K562 (cell line): ENCODE results near the gene WDR86. TPM values are rescaled to one million over a fixed set of nuclear protein-coding genes. Genes with fewer than 3 reads are reported as not detected.

Experiments
- CEBPG ChIP-seq, 3 experiments: fragments of 200-800 bp in 1 of 3; sonication (Bioruptor generic) in 1 of 3; sonication (generic) in 1 of 3; formaldehyde crosslinking in 1 of 3; IDR thresholded peaks in 2 of 3; conservative IDR thresholded peaks in 1 of 3; 2 replicates each; pipeline versions ENCODE4 v1.6.1 to v1.8.0; 2016 to 2022; ENCODE audit warnings: missing compliant biosample characterization in 2 of 3, missing genetic modification characterization in 2 of 3, mild to moderate bottlenecking in 1 of 3, missing genetic modification reagents in 1 of 3
- CREB3 ChIP-seq: fragments of 450-650 bp; conservative IDR thresholded peaks from 2 replicates; pipeline ENCODE4 v1.6.1; 2016; ENCODE audit warnings: missing genetic modification characterization, low read depth, mild to moderate bottlenecking, missing compliant biosample characterization, moderate library complexity
- ESRRA ChIP-seq: fragments of 450-650 bp; IDR thresholded peaks from 2 replicates; pipeline ENCODE4 v1.6.1; 2014; ENCODE audit warnings: low read depth, mild to moderate bottlenecking, moderate library complexity, borderline replicate concordance
- FOXP4 ChIP-seq: sonication (generic); formaldehyde crosslinking; IDR thresholded peaks from 2 replicates; pipeline ENCODE4 v1.8.0; 2022; ENCODE audit warnings: mild to moderate bottlenecking, missing genetic modification reagents, borderline replicate concordance
- MGA ChIP-seq: fragments of 450-650 bp; IDR thresholded peaks from 2 replicates; pipeline ENCODE4 v1.6.1; 2016; ENCODE audit warnings: mild to moderate bottlenecking, moderate library complexity
- ZSCAN29 ChIP-seq: fragments of 450-650 bp; IDR thresholded peaks from 2 replicates; pipeline ENCODE4 v1.6.1; 2017
- polyA plus RNA-seq, 8 experiments: library from polyadenylated mRNA; depleted of rRNA in 4 of 8; stranded (reverse) in 5 of 8; unstranded in 3 of 8; fragments of >200 nt; fragmentation: Nextera tagmentation in 2 of 8; fragmentation: Illumina TruSeq in 1 of 8; extraction: Ambion mirVana in 2 of 8; extraction: Trizol in 1 of 8; gene quantifications; 2 replicates each; pipeline versions ENCODE4 v1.2.1 to v1.2.3, GENCODE V29; 2011 to 2014; ENCODE audit warnings: inconsistent platforms in 1 of 8, missing spikeins in 1 of 8
- total RNA-seq, 7 experiments: library from RNA; depleted of rRNA in 6 of 7; stranded (reverse); fragments of >200 nt in 6 of 7; fragmentation: Illumina TruSeq in 2 of 7; extraction: Trizol in 2 of 7; gene quantifications; 2 replicates each; pipeline versions ENCODE4 v1.2.1 to v1.2.3, GENCODE V29; 2011 to 2021; ENCODE audit warnings: low replicate concordance in 1 of 7

Gene WDR86
- total and polyA plus RNA-seq, 9 of the 15 experiments (the other 6 are each of a cell fraction or from before 2014, with no cell fraction given): 0.24 TPM; not detected in 8

- TF ChIP-seq MGA (no peak; the same call in 1 of the 2 replicates), CREB3 (tag) (no peak), ZSCAN29 (no peak), FOXP4 (CRISPR knock-in tag) (no peak), CEBPG (CRISPR knock-in tag; IDR thresholded peaks at IDR 0.05) (0 out of 2 replicates have a peak, but pooled peaks have one; percentile 15), CEBPG (tag; conservative IDR thresholded peaks at IDR 0.05 in 1 of 2, IDR thresholded peaks at IDR 0.05 in 1 of 2) (no peak), ESRRA (no peak)
- TF ChIP-seq, all 486 proteins: peak for 16
Observed at GRCh38 chr7:151390598-151391357, 19.1 kb downstream of the WDR86 start (continued).
